ENCODE results near the gene GLIPR1L2. TPM values are rescaled to one million over a fixed set of nuclear protein-coding genes. Genes with fewer than 3 reads are reported as not detected.
"Not testable (repeated sequence)": the region's sequence is repeated elsewhere in the genome, so short reads cannot be mapped to it uniquely, and the experiment has no call there.

The GLIPR1L2 gene
- total RNA-seq, 2 donors from 2014 or later, result 0.13 to 0.56 TPM

- H3K27me3 Mint-ChIP-seq, result peaks cover 8% of the 10 kb centered on the region
- H3K4me1 Mint-ChIP-seq, result no peaks in the 10 kb centered on the region
- no peaks in the 10 kb centered on the region for H3K36me3 Mint-ChIP-seq (ENCODE audit: low read depth)
- ATAC-seq (replicated peaks), result no peak
- H3K4me3 Mint-ChIP-seq, result no peak overlapping the region
- no peaks in the 10 kb centered on the region for H3K9me3 Mint-ChIP-seq
- no peak overlapping the region for H3K27ac Mint-ChIP-seq
These were observed 52.8 kb downstream of the GLIPR1L2 start for GRCh38 chr12:75443709-75444108.

GRCh38 chr12:75444429-75445136, 53.7 kb downstream of the GLIPR1L2 start:
- Mint-ChIP-seq H3K27me3 (peaks cover 8% of the 10 kb centered on the region), H3K4me1 (no peaks in the 10 kb centered on the region), H3K27ac (no peak overlapping the region), H3K9me3 (no peaks in the 10 kb centered on the region), H3K36me3 (ENCODE audit: low read depth) (no peaks in the 10 kb centered on the region), H3K4me3 (no peak overlapping the region)
- no peak for ATAC-seq (replicated peaks)

DNA sequence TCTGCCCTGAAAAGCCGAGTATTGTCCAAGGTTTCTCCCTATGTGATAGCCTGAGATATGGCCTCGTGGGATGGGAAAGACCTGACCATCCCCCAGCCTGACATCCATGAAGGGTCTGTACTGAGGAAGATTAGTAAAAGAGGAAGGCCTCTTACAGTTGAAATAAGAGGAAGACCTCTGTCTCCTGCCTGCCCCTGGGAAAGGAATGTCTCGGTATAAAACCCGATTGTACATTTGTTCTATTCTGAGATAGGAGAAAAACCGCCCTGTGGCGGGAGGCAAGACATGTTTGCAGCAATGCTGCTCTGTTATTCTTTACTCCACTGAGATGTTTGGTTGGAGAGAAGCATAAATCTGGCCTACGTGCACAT, 54.2 kb downstream of the GLIPR1L2 start:
- not testable (repeated sequence) for H3K9me3 Mint-ChIP-seq; H3K36me3 Mint-ChIP-seq (ENCODE audit: low read depth); ATAC-seq (replicated peaks); H3K27ac Mint-ChIP-seq; H3K27me3 Mint-ChIP-seq; H3K4me3 Mint-ChIP-seq; H3K4me1 Mint-ChIP-seq

GRCh38 chr12:75446857-75447256, 56.0 kb downstream of the GLIPR1L2 start:
- no peak for ATAC-seq (replicated peaks)
- Mint-ChIP-seq H3K36me3 (ENCODE audit: low read depth) (no peaks in the 10 kb centered on the region), H3K9me3 (no peaks in the 10 kb centered on the region), H3K4me3 (no peak overlapping the region), H3K4me1 (no peaks in the 10 kb centered on the region), H3K27ac (no peak overlapping the region), H3K27me3 (peaks cover 4% of the 10 kb centered on the region)

GRCh38 chr12:75447691-75448393, 57.0 kb downstream of the GLIPR1L2 start:
- Mint-ChIP-seq H3K4me3 (no peak overlapping the region), H3K27ac (no peak overlapping the region), H3K9me3 (no peaks in the 10 kb centered on the region), H3K4me1 (no peaks in the 10 kb centered on the region), H3K36me3 (ENCODE audit: low read depth) (no peaks in the 10 kb centered on the region), H3K27me3 (no peaks in the 10 kb centered on the region)
- ATAC-seq (replicated peaks), result no peak

- Mint-ChIP-seq H3K27ac (no peak overlapping the region), H3K9me3 (no peaks in the 10 kb centered on the region), H3K4me1 (peaks cover 14% of the 10 kb centered on the region), H3K27me3 (no peaks in the 10 kb centered on the region), H3K36me3 (ENCODE audit: low read depth) (no peaks in the 10 kb centered on the region), H3K4me3 (no peak overlapping the region)
- ATAC-seq (replicated peaks), result peak; percentile 57
These were observed 61.9 kb downstream of the GLIPR1L2 start for GRCh38 chr12:75452675-75453330.

- Mint-ChIP-seq H3K27me3 (no peaks in the 10 kb centered on the region), H3K4me3 (no peak overlapping the region), H3K36me3 (ENCODE audit: low read depth) (no peaks in the 10 kb centered on the region), H3K4me1 (peaks cover 23% of the 10 kb centered on the region), H3K27ac (no peak overlapping the region), H3K9me3 (no peaks in the 10 kb centered on the region)
- no peak for ATAC-seq (replicated peaks)
These were observed 65.0 kb downstream of the GLIPR1L2 start for GRCh38 chr12:75455839-75456238.

- no peaks in the 10 kb centered on the region for H3K9me3 Mint-ChIP-seq
- peaks cover 23% of the 10 kb centered on the region for H3K4me1 Mint-ChIP-seq
- no peak overlapping the region for H3K4me3 Mint-ChIP-seq
- no peaks in the 10 kb centered on the region for H3K27me3 Mint-ChIP-seq
- no peak for ATAC-seq (replicated peaks)
- H3K27ac Mint-ChIP-seq, result peak overlapping the region; percentile 58
- no peaks in the 10 kb centered on the region for H3K36me3 Mint-ChIP-seq (ENCODE audit: low read depth)
These were observed 66.3 kb downstream of the GLIPR1L2 start for GRCh38 chr12:75457191-75457590.

GRCh38 chr12:75457866-75458265, 67.0 kb downstream of the GLIPR1L2 start:
- ATAC-seq (replicated peaks); H3K4me3 Mint-ChIP-seq; H3K9me3 Mint-ChIP-seq; H3K27me3 Mint-ChIP-seq; H3K36me3 Mint-ChIP-seq (ENCODE audit: low read depth): not testable (repeated sequence)
- Mint-ChIP-seq H3K4me1 (peaks cover 23% of the 10 kb centered on the region), H3K27ac (peak overlapping the region; percentile 58)

DNA sequence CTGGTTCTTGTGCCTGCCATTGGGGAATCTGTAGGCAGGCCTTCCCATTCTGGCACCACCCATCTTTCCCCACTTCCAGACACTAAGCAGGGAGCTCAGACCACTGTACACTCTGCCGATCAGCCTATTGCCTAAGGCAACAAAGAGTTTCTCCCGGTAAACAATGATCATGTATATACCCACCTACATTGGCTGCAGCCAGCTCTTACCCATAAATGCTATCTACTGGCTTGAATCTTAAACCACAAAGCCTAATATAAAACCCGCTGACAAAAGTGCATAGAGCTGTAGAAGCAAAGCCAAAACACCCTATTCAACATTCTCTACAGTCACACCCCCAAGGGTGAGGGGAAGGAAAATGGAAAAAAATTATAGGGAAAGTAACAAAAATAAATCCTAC, 68.9 kb downstream of the GLIPR1L2 start:
- Mint-ChIP-seq H3K36me3 (ENCODE audit: low read depth) (no peaks in the 10 kb centered on the region), H3K4me1 (peaks cover 23% of the 10 kb centered on the region), H3K4me3 (peak overlapping the region; percentile 23), H3K27me3 (no peaks in the 10 kb centered on the region), H3K27ac (no peak overlapping the region), H3K9me3 (peaks cover 3% of the 10 kb centered on the region)
- no peak for ATAC-seq (replicated peaks)

GRCh38 chr12:75460204-75460603, 69.3 kb downstream of the GLIPR1L2 start:
- no peak for ATAC-seq (replicated peaks)
- Mint-ChIP-seq H3K36me3 (ENCODE audit: low read depth) (no peaks in the 10 kb centered on the region), H3K27ac (no peak overlapping the region), H3K27me3 (no peaks in the 10 kb centered on the region), H3K4me3 (peak overlapping the region; percentile 23), H3K9me3 (peaks cover 3% of the 10 kb centered on the region), H3K4me1 (peaks cover 23% of the 10 kb centered on the region)

DNA sequence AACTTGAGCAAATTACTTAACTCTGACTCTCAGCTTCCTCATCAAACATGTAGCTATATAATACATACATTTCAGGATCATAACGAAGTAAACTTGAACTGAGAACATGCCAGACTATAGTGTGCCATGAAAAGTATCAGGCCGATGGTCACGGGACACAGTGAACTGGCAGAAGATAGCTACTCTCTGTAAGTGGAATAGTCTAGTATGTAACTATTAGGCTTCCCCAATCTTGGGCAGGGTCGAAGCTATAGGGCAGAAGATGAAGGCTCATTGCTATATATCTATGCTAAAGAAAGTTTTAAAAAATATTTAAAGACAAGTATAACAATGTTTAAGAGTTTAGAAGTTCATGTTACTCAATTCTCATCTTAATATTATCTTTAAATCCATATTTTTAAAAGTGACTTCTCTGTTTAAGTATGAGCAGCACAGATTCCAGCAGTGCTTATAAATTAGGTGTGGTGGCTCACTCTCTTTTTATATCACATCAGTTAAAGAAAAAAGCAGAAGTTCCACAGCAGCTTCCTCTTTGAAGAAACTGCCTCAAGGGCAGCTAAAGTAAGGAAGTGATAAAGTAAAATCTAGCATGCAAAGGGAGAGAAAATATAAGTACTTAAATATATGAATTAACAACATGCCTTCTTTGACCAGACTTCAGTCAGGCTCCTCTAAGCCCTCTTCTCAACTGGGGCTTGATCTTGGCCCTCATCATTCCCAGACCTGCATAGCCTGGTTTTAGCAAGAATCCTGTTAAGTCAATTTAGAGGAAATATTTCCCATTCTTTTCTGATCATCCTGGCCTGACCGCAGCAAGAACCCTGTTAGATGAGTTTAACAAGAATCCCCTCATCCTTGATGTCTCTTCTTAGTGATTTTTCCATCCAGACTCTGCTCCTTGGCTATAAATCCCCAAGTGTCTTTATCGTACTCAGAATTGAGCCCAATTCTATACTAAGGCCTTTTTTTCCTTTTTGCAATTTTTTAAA, 81.3 kb downstream of the GLIPR1L2 start:
- no peaks in the 10 kb centered on the region for H3K36me3 Mint-ChIP-seq (ENCODE audit: low read depth)
- peaks cover 4% of the 10 kb centered on the region for H3K4me1 Mint-ChIP-seq
- ATAC-seq (replicated peaks), result no peak

GRCh38 chr12:75474116-75474515, 83.2 kb downstream of the GLIPR1L2 start:
- Mint-ChIP-seq H3K9me3 (no peaks in the 10 kb centered on the region), H3K27me3 (no peaks in the 10 kb centered on the region), H3K4me3 (no peak overlapping the region), H3K4me1 (peaks cover 8% of the 10 kb centered on the region), H3K27ac (no peak overlapping the region), H3K36me3 (ENCODE audit: low read depth) (no peaks in the 10 kb centered on the region)
- no peak for ATAC-seq (replicated peaks)

More for the DNA sequence above, 81.3 kb downstream of the GLIPR1L2 start:
- Mint-ChIP-seq H3K27ac (no peak overlapping the region), H3K4me3 (no peak overlapping the region), H3K27me3 (no peaks in the 10 kb centered on the region), H3K9me3 (no peaks in the 10 kb centered on the region)

GRCh38 chr12:75476071-75476470, 85.2 kb downstream of the GLIPR1L2 start:
- Mint-ChIP-seq H3K4me1 (peaks cover 21% of the 10 kb centered on the region), H3K27ac (peak overlapping the region; percentile 39), H3K27me3 (no peaks in the 10 kb centered on the region), H3K4me3 (no peak overlapping the region), H3K9me3 (no peaks in the 10 kb centered on the region), H3K36me3 (ENCODE audit: low read depth) (peaks cover 16% of the 10 kb centered on the region)
- ATAC-seq (replicated peaks), result peak; percentile 36
